ENCODE data around the gene STAT4. TPM values are rescaled to one million over a fixed set of nuclear protein-coding genes. Genes with fewer than 3 reads are reported as not detected.

The STAT4 gene
- total and polyA plus RNA-seq, 11 donors = 0.32 to 21.5 (median 1.9) TPM

- intact Hi-C loops (cut with DNase I) = no loop called here
- H3K4me3 ChIP-seq = no peak overlapping the region
- TF ChIP-seq CTCF (IDR thresholded peaks at IDR 0.05) = no peak
- no peak for TF ChIP-seq POLR2A (IDR thresholded peaks at IDR 0.05)
- H3K36me3 ChIP-seq = no peaks in the 10 kb centered on the region
- WGBS, 4 donors = 87 to 92% (median 87%) methylated on average over 4 of the region's 4 CpGs
- ATAC-seq (no peak), DNase-seq (no peak)
- H3K4me1 ChIP-seq = peaks cover 0 to 19% (median 0%) of the 10 kb centered on the region in 12 donors
- no peak overlapping the region for H3K27ac ChIP-seq
- H3K27me3 ChIP-seq = no peaks in the 10 kb centered on the region
- H3K9me3 ChIP-seq = no peaks in the 10 kb centered on the region
Measured at GRCh38 chr2:191112448-191112901, 38.3 kb downstream of the STAT4 start.

DNA sequence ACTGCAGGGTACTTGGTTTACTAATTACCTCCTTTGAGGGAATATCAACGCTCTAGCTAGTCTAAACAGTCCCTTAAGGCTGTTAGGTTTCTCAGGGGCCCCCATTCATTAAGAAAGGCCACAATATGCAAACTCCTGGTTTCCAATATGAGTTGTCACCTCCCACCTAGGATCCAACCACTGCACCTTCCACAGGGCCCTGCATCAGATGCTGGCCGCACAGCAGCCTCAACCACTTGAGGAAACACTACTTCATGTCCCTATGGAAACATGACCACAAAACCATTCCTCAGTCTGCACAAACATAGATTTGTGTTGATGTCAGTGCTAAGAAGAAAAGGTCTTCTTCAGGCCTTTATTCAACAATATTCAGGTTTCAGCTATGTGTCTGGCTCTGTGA, 40.9 kb downstream of the STAT4 start:
- Histone ChIP-seq H3K27ac (no peak overlapping the region), H3K36me3 (no peaks in the 10 kb centered on the region), H3K4me1 (peaks cover 0 to 18% (median 0%) of the 10 kb centered on the region in 12 donors), H3K9me3 (no peaks in the 10 kb centered on the region), H3K27me3 (no peaks in the 10 kb centered on the region), H3K4me3 (no peak overlapping the region)
- 94 to 97% (median 96%) methylated on average over 2 of the region's 2 CpGs for WGBS, 4 donors
- intact Hi-C loops (cut with DNase I) = no loop called here
- TF ChIP-seq CTCF (IDR thresholded peaks at IDR 0.05) = no peak
- no peak for TF ChIP-seq POLR2A (IDR thresholded peaks at IDR 0.05)
- no peak for ATAC-seq
- no peak for DNase-seq

DNA sequence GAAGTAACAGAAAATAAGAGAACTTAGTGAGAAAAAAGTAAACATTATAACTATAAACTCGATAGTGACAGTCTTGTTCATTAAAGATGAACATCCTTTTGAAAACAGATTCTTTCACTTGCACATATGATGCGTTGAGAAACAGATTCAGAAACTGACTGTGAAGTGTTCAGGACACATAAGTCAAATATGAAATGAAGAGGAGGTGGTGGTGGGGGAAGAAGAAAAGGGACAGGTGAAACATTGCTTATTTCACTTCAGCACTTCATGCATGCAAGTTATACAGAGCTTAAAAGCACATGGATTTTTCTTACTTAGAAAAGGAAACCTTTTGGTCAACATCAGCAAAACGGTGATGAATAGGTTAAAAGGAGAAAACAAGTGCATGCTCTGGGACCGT, 42.5 kb downstream of the STAT4 start:
- Histone ChIP-seq H3K27ac (no peak overlapping the region), H3K36me3 (no peaks in the 10 kb centered on the region), H3K27me3 (no peaks in the 10 kb centered on the region), H3K9me3 (no peaks in the 10 kb centered on the region), H3K4me3 (no peak overlapping the region), H3K4me1 (peaks cover 0 to 2% (median 0%) of the 10 kb centered on the region in 12 donors)
- WGBS, 4 donors = 60 to 74% (median 64%) methylated on average over 4 of the region's 4 CpGs
- intact Hi-C loops (cut with DNase I) = no loop called here
- DNase-seq (no peak), ATAC-seq (no peak)
- TF ChIP-seq CTCF (IDR thresholded peaks at IDR 0.05) = no peak
- no peak for TF ChIP-seq POLR2A (IDR thresholded peaks at IDR 0.05)

GRCh38 chr2:191105082-191105481, 45.7 kb downstream of the STAT4 start:
- no peaks in the 10 kb centered on the region for H3K36me3 ChIP-seq
- DNase-seq = no peak
- H3K4me1 ChIP-seq = no peaks in the 10 kb centered on the region
- no peak overlapping the region for H3K27ac ChIP-seq
- ATAC-seq = no peak
- intact Hi-C loops (cut with DNase I) = no loop called here
- TF ChIP-seq POLR2A (IDR thresholded peaks at IDR 0.05) = no peak
- no peak for TF ChIP-seq CTCF (IDR thresholded peaks at IDR 0.05)
- no peaks in the 10 kb centered on the region for H3K27me3 ChIP-seq
- no peak overlapping the region for H3K4me3 ChIP-seq
- H3K9me3 ChIP-seq = no peaks in the 10 kb centered on the region
- WGBS, 4 donors = 75 to 87% (median 82%) methylated on average over 3 of the region's 3 CpGs

All from heart left ventricle (tissue), 16 donors.